EH (cell line): ENCODE data around the gene NAA50.

Source experiments
- DNase-seq: peaks from one replicate; pipeline ENCODE4 v3.0.0-alpha.2; 2015; ENCODE audit warnings: low read depth

The NAA50 gene

DNA sequence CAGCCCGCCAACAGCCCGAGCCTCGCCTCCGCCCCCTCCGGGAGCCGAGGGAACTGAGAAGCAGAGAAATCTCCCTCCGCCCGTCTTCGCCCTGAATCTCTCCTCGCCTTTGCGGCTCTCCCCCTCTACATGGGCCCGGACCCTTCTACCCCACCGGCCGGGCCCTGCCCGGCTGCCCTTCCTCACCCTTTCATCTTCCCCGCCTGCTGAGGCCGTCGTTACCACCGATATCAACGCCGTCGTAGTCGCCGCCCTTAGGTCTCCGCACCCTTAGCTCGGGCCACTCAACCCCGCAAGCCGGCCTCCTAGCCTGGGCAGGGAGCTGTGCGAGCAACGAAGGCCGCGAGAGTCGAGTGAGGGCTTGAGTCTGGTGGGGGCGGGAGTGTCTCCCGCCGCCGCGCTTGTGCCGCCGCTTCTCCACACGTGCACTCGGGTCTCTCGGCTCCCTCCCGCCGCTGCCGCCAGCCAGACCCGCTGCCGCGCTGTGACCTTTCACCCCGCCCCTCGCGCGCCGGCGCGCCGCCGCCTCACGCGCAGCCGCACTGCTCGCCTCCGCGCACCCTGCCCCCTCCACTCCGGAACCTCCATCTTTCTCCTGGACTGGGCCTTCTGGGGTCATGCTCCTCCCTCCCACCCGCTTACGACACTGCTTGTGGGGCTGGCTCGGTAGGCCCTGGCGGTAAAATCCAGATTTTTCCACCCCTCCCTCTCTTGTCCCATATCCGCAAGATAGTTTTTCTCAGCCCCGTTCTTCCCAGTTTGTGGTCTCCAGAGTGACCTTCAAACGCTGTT, at the start of gene NAA50:
TSS of gene NAA50 (minus strand) at position 494 of the 792 bp plus-strand sequence. CDS start at position 194, 300 bp downstream.
- peak; percentile 95 for DNase-seq

DNA sequence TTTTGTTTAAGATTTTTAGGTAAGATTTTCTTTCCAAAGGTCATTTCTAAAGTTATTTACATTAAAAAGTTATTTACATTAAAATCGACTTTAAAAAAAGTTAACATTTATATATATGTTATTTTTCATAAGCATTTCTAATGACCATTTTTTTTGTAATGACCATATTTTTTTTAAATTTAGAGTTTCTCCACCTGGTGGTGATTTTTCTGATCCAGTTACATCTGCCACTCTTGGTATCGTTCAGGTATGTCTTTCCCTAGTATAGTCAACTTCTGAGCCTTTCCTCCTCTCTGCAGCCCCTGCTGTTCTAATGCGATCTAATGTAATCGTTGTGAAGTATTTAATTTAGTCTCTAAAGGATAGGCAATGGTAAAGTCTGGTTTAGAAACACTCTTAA, 49.6 kb upstream of the NAA50 start:
- no peak for DNase-seq

DNA sequence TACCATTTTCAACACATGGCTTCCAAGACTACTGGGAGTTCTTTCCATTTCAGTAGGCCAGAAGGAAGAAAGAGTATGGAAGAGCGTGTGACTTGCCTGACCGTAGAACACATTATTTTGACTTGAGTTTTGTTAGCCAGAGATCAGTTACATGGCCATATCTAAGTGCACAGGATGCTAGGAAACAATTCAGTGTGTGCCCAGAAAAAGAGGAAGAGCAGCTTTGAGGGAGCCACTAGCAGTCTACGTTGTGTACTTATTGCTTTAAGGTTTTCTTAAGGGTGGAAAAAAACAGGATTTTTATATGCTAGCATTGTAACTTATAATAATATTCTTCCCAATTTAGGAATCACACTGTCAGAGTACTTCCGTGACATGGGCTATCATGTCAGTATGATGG, 48.5 kb upstream of the NAA50 start:
- DNase-seq: no peak

DNA sequence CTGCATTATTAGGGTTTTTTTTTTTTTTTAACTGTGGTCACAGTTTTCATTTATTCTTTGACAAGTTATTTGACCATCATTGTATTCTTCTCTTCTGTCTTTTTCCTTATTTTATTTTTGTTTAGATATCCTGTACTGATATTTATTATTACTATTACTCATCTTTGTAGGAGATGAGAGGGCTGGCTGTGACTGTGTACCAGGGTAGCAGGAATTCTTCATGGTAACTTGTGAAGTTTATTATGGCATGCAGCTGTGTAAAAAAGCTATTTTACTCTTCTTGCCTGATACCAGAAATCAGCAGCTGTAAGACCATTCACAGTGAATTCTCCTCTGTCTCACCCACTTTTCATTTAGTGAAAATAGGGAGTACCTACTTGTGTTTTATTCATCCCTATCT, 45.3 kb upstream of the NAA50 start:
- DNase-seq: peak; percentile 35

DNA sequence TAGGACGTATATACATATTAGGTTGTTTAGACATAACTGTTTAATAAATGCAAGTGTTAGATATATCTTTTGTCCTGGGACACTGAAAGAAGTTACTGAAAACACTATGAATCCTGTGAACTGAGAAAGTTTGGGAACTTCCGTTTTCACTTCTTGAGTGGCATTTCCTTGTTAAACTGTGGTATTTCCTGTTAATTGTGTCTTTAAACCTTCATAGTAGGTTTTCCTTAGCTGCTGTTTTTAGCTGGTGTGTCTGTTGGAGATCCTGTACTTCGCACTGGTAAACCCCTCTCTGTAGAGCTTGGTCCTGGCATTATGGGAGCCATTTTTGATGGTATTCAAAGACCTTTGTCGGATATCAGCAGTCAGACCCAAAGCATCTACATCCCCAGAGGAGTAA, 37.9 kb upstream of the NAA50 start:
- DNase-seq: peak; percentile 66

DNA sequence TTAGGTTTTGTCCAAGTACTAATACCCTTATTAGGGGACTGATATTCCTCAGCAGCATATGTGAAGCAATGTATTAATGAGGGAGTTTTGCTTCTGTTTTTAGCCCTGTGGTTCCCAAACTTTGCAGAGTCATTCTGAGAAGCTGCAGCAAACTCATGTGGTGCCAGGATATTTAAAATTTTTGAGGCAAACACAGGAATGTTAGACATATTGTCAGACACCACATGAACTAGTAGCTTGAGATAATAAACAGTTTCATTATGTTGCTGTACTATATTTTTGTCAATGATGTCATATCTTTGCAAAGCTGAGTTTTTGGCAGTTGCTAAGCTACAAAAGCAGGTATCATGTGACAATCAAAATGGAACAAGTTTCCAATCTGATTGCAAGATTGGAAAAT, 37.4 kb upstream of the NAA50 start:
- peak; percentile 99 for DNase-seq

DNA sequence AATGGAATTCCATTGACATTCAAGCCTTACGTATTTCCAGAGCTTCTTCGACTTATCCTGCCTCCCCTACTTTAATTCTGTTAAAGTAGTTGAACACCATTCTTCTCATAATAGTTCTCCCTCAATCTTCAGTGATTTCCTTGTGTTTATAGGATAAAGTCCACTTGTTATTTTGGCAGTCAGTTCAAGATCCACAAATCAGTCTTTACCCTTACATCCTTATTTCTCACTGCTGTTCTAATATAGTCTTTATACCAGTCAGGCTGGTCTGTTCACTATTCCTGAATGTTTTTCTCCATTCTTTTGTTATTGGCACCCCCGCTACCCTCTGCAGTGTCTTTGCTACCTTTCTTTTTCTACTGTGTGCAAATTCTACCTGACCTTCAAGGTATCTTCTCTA, 30.5 kb upstream of the NAA50 start:
- DNase-seq: no peak

DNA sequence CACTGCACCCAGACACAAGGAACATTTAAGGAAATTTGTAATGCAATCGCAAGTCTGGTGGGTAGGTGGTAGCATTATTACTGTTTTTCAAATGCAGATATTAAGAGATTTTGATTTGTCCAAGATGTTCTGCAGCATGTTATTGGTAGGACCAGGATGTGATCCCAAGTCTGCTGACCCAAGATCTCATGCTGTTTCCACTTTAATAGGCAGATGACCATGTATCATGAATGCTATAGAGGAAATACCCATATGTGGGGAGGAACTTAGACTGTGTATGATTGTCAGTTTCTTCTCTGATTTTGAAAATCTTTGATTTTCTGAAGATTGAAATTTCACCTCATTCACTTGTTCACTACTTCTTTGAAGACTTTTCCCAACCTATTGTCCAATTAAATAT, 29.5 kb upstream of the NAA50 start:
- no peak for DNase-seq

DNA sequence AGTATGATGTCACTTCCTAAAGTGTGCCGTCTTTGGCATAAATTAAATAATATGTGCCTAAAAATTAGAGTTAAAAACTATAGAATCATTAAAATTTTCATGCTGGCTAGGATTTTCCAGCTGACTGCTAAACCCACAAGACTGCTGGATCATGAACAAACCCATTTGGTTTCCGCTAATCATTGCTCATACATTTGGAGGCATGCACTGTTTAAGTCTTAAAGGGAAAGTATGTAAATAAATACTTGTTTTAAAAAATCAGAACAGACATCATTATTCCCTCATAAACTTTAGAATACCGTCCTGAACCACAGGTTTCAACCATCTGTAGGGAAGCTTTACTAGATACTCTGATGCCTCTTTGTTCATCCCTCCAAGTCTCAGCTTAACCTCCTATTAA, 27.3 kb upstream of the NAA50 start:
- DNase-seq: peak; percentile 78

DNA sequence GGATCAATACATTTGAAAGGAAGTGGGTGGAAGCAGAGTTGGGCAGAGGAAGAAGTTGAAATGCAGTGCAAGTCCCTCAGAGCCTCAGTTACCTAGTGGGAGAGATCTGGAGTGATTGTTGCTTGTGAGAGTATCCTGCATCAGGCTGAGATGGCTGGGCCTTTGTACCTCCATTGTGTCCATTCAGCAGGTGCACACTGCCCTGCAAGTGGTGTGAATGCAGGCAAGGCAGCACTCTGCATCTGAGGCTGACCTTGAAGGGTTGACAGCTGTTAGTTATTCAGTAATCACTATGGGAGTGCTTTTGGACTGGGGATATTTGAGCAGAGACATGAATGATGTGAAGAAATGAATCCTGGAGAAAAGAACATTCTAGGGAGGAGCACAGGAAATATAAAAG, 25.9 kb upstream of the NAA50 start:
- no peak for DNase-seq

DNA sequence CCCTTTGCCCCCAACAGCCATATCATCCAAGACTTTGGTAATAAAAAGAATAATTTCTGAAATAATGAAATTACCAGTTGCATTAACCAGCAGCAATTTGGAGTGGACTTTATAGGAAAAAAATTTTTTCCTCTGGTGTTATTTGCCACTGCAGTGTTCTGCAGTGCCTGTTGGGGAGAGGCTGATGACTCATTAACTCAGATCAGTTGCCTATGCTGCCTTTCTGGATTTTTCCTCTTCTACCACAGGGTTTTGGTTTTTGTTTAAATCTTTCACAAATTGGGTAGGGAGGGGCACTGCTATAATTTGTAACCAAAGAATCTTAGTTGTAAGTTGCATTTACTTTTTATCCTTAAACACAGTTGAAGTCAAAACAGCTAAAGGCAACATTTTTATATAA, 23.5 kb upstream of the NAA50 start:
- peak; percentile 69 for DNase-seq

DNA sequence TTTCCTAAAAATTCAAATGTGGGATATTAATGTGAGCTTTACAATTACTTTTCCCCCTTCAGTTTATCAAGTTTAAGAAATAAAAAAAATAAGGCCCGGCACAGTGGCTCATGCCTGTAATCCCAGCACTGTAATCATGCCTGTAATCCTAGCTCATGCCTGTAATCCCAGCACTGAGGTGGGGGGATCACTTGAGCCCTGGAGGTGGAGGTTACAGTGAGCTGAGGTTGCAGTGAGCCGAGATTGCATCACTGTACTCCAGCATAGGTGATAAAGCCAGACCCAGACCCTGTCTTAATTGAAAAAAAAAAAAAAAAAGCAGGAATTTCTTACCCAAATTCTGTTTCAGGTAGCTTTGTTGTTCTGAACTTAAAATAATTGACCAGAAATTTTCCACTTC, 18.6 kb upstream of the NAA50 start:
- no peak for DNase-seq

DNA sequence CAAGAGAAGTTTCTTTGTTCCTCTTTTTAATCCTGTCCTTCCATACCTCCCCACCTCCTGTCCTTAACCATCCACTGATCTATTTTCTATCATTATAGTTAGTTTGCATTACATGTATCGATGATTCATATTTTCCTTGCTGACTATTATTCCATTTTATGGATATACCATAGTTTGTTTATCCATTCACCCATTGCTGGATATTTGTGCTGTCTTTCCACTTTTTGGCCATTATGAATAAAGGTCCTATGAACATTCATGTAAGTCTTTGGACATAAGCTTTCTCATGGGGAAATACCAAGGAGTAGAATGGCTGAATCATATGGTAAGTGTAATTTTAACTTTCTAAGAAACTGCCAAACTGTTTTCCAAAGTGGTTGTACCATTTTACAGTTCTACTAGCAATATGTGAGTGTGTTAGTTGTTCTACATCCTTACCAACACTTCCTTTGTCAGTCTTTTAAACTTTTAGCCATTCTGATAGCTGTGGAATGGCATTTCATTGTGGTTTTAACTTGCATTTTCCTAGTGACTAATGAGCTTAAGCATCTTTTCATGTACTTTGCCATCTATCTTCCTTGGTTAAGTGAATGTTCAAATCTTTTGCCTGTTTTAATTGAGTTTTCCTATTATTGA, 12.5 kb upstream of the NAA50 start:
- peak; percentile 87 for DNase-seq

DNA sequence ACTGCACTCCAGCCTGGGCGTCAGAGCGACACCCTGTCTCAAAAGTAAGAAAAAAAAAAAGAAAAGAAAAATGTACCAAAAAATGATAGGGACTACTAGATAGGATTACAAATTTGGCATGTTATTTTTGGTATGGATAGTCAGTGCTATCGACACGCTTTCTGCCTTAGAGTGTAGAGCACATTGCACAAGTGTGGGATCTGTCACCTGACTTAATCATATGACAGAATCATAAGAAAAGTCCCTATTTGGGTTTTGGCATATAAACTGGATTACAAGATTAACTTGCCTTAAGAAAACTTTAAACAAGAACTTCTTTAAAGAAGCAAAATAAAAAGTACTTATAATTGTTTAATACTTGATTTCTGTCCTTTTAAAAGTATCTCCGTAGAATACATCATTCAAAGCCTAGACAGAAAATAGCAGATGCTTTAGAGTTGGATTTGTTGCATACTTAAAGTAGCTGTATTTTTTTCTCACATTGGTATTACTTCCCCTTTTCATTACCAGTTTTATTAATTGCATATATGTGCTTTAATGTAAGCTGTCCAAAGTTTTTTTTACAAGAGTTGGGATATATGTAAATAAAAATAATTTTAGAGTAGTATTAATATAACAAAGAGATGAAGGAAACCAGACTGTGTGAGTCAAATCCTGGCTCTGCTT, 8.6 kb upstream of the NAA50 start:
- DNase-seq: no peak

DNA sequence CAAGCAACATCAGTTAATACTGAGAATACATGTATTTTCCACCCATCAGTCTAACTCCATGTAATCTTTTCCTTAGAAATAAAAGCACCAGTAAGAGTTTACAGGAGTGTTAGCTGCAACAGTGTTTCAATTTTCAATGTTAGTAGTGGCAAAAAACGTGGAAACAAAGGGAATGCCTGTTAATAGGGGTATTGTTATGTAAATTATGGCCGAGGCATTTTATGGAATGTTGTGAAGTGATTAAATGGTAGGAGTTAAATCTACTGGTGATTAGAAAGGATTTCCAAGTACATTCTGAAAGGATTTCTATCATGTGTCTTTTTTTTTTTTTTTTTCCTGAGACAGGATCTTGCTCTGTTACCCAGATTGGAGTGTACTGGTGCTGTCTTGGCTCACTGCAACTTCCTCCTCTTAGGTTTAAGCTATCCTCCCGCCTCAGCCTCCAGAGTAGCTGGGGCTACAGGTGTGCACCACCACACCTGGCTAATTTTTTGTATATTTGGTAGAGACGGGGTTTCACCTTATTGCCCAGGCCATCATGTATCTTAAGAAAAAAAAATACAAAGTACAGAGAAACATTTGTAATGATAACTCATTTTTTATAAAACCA, 7.4 kb upstream of the NAA50 start:
- no peak for DNase-seq

DNA sequence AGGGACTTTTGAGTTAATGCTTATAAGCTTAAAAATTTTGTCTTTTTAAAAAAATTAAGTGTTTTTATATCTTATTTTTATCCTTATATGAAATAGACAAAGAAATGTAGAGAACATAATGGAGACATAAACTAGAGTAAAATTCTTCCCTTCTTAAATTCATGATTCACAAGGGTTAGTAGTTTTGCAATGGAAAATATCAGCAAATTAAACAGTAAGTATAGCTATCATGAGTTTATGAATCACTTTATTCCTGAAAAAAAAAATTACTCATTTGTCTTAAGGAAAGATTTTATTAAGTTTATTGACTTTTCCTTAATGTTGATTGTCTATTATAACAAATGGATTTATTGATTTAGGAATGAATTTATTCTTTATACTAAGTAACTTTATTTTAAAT, 5.1 kb upstream of the NAA50 start:
- no peak for DNase-seq

DNA sequence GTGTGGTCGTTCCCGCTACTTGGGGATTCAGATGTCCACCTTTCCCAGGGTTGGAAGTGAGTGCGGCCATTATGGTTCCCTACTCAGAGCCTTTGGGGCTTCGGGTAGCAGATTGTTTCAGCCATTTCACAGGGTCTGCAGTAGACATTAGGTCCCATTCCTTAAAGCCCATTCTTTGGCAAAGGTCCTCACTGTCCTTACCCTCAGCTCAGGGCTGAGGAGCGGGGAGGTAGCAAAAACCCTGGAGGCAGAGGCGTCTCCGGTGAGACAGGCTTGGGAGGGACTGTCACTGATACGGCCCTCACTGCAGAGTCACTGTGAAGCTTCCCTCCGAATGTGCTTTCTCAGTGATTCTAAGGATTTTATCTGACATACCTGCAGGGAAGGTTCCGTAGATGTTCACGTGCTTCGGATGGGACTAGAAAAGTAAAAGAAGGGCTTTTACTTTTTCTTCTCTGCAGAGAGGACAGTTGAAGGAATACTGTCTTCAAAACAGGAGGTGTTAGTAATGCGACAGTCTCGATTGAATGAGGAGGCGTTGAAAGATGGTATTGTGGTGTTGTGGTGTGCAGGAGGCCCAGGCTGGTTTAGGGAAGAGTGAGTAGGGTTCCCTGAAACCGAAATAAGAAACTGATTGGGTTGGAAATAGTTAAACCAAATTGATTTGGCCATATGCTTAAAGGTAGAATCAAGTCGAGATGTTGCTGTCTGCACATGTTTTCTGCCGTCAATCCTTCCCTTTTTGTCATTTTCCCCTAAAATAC, 1.4 kb upstream of the NAA50 start:
- peak; percentile 24 for DNase-seq

DNA sequence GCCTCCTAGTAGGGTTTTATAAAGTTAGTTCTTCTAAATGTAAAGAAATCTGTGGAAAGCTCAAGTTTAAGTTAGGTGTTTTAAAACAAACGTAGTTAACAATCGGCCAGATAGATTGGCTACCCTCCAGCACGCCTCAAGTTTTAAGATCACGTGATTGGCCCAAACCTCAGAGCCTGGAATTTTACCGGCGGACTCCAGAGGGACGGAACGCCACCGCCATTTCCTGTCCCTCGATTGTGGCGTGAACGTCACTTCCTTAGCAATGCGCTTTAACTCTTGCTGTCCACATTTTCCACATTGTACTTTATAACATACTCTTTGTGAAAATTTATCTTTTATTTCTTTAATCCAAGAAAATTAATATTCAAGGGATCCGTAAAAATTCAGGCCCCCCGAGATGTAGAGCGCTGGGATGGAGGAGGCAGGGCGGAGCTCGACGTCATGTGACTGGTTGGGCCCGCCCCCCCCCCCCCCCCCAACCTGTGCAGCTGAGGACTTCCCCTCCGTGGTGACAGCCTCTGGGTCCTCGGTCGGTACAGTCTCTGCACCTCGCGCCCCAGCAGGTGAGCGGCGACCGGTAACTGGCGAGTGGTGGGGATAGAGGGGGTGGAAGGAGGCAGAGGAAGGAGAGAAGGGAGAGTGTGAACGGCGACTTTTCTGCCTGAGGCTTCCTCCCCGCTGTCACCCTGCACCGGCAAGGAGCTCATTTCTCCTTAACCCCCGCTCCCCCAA, 666 bp upstream of the NAA50 start, which contains the start of gene ATP6V1A:
TSS of gene ATP6V1A (plus strand) at position 488 of the 735 bp plus-strand sequence. CDS start 31,719 bp downstream, outside the sequence.
- DNase-seq: peak; percentile 96

DNA sequence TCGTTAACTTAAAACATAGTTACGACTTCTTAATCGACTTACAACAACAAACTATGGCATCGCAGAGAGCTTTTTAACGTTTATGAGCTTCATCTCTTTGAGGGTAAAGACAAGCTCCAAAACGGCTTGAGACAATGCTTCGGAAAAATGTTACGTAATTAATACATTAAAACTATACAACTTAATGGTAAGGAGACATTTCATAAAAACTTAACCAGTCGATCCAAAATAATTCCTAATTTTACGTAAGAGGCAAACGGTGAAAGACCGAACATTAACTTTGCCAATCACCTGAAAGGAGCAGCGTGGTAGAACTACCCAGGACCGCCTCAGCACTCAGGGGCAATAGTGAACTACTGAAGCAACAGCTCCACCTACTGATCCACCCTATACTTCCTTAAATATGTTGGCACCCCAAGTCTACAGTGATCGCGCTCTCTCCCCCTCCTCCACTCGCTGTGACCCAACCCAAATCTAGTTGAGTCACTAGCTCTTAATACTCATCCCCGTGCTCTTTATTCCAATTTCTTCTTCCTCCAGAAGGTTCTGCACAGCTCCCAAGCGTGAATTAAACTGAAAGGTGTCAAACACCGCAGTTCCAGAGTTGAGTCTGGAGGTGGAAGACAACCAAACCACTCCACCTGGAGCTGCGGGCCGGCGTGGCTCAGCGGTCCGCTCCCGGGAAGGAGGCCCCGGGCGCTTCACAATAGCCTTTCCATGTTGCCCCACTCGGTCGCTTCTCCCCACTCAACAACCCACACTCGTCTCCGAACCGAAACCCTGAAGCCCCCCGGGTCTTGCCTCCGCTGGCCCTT, 901 bp downstream of the NAA50 start:
- DNase-seq: peak; percentile 90

DNA sequence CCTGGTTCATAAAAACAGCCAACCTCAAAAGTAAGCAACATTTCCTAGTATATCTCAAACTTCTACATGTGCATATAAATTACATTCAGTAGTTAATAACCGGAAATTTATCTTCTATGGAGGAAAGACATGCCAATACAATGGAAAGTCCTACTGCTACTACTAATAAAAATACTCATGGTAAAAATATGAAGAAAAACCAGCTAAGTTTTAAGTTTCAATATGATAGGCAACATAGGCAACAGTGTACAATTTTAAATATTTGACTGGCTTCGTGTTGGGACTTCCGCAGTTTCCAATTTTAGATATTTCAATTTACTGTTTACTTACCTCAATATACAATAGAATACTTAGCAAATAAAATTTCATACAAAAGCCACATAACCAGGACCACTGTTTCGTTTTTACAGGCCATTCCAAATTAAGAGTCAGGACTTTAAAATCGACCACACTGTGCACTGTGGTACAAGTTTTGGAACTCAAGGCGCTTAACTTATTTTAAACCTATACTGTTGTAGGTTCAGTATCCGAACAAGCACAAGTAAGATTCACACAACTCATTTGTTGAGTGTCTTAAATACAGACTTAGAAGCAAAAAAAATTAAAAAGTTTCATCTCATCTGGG, 2.9 kb downstream of the NAA50 start:
- no peak for DNase-seq
